Measurements from ENCODE around the gene TBX4. TPM values are rescaled to one million over a fixed set of nuclear protein-coding genes. Genes with fewer than 3 reads are reported as not detected.

TBX4 gene
- total RNA-seq, 3 donors from 2014 or later = 0.80 TPM; not detected in 2

DNA sequence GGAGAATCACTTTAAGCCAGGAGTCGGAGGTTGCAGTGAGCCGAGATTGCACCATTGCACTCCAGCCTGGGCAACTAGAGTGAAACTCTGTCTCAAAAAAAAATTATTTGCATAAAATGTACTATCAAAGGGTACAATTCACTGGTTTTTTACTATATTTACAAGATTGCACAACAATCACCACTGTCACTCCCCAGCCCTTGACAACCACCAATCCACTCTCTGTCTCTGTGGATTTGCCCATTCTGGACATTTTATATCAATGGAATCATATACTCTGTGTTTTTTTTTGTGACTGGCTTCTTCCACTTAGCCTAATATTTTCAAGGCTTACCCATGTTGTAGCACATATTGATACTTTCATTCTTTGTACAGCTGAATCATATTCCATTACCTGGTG, 33.8 kb upstream of the TBX4 start:
- intact Hi-C loops (cut with DNase I; ENCODE audit: low total_unique reads) = no loop called here
- no peaks in the 10 kb centered on the region for H3K36me3 ChIP-seq
- no peak for DNase-seq (ENCODE audit: low spot score in 2 of 2)
- no peak overlapping the region for H3K27ac ChIP-seq
- peaks cover 0 to 22% of the 10 kb centered on the region in 2 donors for H3K27me3 ChIP-seq
- no peak overlapping the region for H3K4me3 ChIP-seq
- TF ChIP-seq POLR2A (IDR thresholded peaks at IDR 0.05) (no peak), CTCF (IDR thresholded peaks at IDR 0.05) (no peak), POLR2AphosphoS5 (IDR thresholded peaks at IDR 0.05) (no peak)
- no peaks in the 10 kb centered on the region for H3K9me3 ChIP-seq
- peaks cover 0 to 10% of the 10 kb centered on the region in 2 donors for H3K4me1 ChIP-seq

- DNase-seq (ENCODE audit: low spot score in 2 of 2) = no peak
- intact Hi-C loops (cut with DNase I; ENCODE audit: low total_unique reads) = no loop called here
- peaks cover 0 to 10% of the 10 kb centered on the region in 2 donors for H3K4me1 ChIP-seq
- peaks cover 0 to 31% of the 10 kb centered on the region in 2 donors for H3K27me3 ChIP-seq
- no peak for TF ChIP-seq POLR2AphosphoS5 (IDR thresholded peaks at IDR 0.05)
- no peak for TF ChIP-seq CTCF (IDR thresholded peaks at IDR 0.05)
- no peak for TF ChIP-seq POLR2A (IDR thresholded peaks at IDR 0.05)
- no peak overlapping the region for H3K4me3 ChIP-seq
- no peaks in the 10 kb centered on the region for H3K9me3 ChIP-seq
- H3K36me3 ChIP-seq = no peaks in the 10 kb centered on the region
- H3K27ac ChIP-seq = no peak overlapping the region
Observed at GRCh38 chr17:61419496-61420046, 32.7 kb upstream of the TBX4 start.

DNA sequence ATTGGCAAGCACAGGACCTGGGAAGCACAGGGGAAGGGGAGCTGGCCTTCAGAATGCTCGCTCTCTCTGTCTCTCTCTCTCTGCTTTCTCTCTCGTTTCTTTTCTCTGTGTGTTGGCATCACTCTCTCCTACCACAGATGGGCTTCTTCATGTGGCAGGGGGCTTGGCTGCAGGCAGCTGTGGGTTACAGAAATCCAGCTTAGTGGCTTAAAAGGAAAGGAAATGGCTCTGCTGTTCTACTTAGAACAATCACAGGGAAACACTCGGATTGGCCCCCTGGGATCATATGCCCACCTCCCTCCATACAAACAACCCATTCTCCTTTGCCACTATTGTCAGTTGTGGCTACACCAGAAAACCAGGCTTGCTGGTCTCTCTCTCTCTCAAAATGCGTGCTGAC, 32.2 kb upstream of the TBX4 start:
- H3K27ac ChIP-seq = no peak overlapping the region
- no peak for TF ChIP-seq POLR2A (IDR thresholded peaks at IDR 0.05)
- TF ChIP-seq POLR2AphosphoS5 (IDR thresholded peaks at IDR 0.05) = no peak
- no peak for TF ChIP-seq CTCF (IDR thresholded peaks at IDR 0.05)
- peaks cover 0 to 36% of the 10 kb centered on the region in 2 donors for H3K27me3 ChIP-seq
- H3K4me1 ChIP-seq = peaks cover 0 to 10% of the 10 kb centered on the region in 2 donors
- H3K9me3 ChIP-seq = no peaks in the 10 kb centered on the region
- no peaks in the 10 kb centered on the region for H3K36me3 ChIP-seq
- no peak for DNase-seq (ENCODE audit: low spot score in 2 of 2)
- intact Hi-C loops (cut with DNase I; ENCODE audit: low total_unique reads) = no loop called here
- H3K4me3 ChIP-seq = no peak overlapping the region

DNA sequence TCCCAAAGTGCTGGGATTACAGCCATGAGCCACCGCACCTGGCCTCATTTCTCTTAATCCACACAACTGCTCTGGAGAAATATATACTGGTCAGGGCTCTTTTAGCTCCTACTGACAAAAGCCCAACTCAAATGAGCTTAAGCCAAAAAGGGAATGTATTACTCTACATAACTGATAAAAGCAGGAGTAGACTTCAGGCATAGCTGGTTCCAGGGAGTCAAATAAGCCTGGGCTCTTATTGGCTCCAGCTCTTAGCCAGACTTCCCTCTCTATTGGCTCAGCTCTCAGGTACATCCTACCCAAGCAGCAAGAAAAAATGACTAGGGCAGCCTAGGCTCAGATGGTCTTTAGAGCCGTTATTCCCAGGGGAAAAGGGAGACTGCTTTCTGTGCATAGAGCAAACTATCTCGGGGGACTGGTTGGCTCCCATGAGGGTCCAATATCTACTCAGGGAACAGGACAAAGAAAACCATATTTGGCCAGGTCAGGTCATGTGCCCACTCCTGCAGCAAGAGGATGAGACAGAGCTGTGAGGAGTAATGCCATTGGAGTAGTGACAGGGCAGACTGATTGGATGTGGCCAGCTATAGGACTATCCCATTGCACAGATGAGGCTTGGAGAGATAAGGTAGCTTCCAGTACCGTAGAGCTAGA, 31.4 kb upstream of the TBX4 start:
- TF ChIP-seq POLR2A (IDR thresholded peaks at IDR 0.05) = no peak
- no peak for TF ChIP-seq CTCF (IDR thresholded peaks at IDR 0.05)
- no peak for TF ChIP-seq POLR2AphosphoS5 (IDR thresholded peaks at IDR 0.05)
- no peak overlapping the region for H3K27ac ChIP-seq
- DNase-seq (ENCODE audit: low spot score in 2 of 2) = no peak
- peaks cover under 1 to 44% of the 10 kb centered on the region in 2 donors for H3K27me3 ChIP-seq
- no peaks in the 10 kb centered on the region for H3K36me3 ChIP-seq
- intact Hi-C loops (cut with DNase I; ENCODE audit: low total_unique reads) = no loop called here
- no peaks in the 10 kb centered on the region for H3K9me3 ChIP-seq
- peaks cover 0 to 10% of the 10 kb centered on the region in 2 donors for H3K4me1 ChIP-seq
- no peak overlapping the region for H3K4me3 ChIP-seq

GRCh38 chr17:61421460-61421859, 30.8 kb upstream of the TBX4 start:
- Histone ChIP-seq H3K27ac (no peak overlapping the region), H3K9me3 (no peaks in the 10 kb centered on the region), H3K4me1 (peaks cover 0 to 8% of the 10 kb centered on the region in 2 donors), H3K27me3 (peaks cover 4 to 48% of the 10 kb centered on the region in 2 donors), H3K36me3 (no peaks in the 10 kb centered on the region), H3K4me3 (no peak overlapping the region)
- no peak for TF ChIP-seq POLR2A (IDR thresholded peaks at IDR 0.05)
- no peak for TF ChIP-seq POLR2AphosphoS5 (IDR thresholded peaks at IDR 0.05)
- TF ChIP-seq CTCF (IDR thresholded peaks at IDR 0.05) = no peak
- no peak for DNase-seq (ENCODE audit: low spot score in 2 of 2)
- intact Hi-C loops (cut with DNase I; ENCODE audit: low total_unique reads) = no loop called here

Measured in breast epithelium (tissue), 4 donors.